Activated CD4-positive, alpha-beta T cell treated with anti-CD3 and anti-CD28 coated beads, Interleukin-2, amount 50 U/mL, for 24 hours (primary cell): ENCODE data around the gene TWSG1.
A peak's percentile ranks its signal among the peaks of the same experiment; 100 is the strongest.

ENCODE experiments used
- DNase-seq, 2 donors: peaks; one replicate each; pipeline ENCODE4 v3.0.0-alpha.2; 2020; ENCODE audit warnings: low read depth in 1 of 2, low spot score in 1 of 2

TWSG1 gene

DNA sequence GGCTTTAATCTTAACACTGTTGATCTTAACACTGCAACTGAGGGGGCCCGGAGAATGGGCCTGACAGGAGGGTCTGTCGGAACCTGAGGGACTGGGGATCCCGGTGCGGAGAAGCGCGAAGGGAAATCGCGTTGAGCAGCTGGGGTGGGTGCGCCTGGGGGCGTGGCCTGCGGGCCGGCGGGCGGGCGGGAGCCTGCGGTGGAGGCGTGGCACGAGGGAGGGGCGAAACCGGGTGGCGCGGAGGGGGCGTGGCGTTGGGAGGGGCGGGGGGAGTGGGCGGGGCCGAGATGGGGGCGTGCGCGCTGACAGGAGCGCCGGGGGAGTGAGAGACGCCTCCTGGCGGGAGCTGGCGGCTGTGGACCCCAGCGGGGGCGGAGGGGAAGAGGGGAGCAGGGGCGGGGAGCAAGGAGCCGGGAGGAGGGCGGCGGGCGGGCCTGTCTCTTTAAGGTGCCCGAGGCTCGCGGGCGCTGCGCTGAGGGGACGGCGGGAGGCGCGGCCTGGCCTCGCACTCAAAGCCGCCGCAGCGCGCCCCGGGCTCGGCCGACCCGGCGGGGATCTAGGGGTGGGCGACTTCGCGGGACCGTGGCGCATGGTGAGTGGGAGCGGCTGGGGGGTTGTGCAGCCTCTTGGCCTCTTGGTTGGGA, at the start of gene TWSG1:
TSS of gene TWSG1 (plus strand) at position 445 of the 644 bp plus-strand sequence. CDS start 2,457 bp downstream, outside the sequence.
- peak; percentile 82 to 85 for DNase-seq

DNA sequence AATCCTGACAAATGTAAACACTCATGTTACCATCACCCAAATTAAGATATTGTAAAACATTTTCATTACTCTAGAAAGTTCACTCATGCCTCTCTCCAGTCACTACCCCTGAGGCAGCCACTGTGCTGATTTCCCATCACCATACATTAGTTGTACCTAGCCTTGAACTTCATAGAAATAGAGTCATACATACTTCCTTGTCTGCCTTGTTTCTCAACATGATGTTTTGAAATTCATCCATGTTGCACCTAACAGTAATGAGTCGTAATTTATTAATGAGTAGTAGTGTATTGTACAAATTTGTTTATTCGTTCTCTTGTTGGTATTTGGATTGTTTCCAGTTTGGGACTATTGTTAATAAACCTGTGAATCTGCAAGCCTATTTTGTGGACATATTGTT, 49.0 kb upstream of the TWSG1 start:
- DNase-seq, result no peak

DNA sequence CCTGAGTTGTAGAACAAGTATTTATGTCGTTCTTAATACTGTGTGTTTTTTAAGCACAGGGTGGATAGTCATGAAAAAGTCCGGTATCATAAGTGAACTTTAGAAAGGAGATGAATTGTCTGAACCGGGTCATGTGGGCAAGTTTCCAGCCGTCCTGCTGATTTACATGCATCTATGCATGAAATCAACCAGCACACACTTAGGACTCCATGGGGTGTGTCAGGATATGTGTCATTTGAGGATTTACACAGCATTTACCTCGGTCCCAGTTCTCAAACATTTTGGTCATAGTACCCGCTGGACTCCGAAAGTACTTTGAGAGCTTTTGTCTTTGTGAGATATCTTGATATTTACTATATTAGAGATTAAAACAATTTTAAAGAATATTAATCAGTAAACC, 47.5 kb upstream of the TWSG1 start:
- DNase-seq, result no peak

DNA sequence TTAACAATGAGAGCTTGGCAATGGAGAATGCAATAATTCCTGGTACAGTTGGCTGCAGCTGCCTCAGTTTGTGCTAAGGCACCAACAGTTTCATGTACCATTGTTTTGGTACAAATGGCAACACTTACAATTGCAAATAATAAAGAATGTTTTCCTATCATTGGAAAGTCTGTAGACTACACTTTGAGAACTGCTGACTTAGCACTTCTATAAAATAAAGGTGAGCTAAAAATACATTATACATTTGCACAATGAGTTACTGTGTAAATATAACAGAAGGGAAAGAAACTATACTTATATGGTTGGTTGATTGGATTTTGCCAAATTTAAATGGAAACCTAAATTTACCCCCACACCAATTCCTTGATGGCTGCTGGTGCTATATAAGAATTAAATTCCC, 44.9 kb upstream of the TWSG1 start:
- DNase-seq, result no peak

DNA sequence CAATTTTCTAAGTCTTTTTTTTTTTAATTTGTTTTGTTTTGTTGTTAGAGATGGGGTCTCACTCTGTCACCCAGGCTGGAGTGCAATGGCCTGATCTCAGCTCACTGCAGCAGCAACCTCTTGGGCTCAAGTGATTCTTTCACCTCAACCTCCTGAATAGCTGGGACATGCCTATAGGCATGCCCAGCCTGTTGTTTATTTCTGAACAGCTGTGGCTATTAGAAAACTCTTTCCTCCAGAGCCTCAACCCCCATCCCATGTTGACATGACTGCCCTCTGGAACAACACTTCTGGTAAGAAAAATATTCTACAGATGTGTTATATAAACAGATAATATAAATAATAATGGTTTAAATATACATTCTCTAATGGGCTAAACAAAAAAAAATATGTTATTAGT, 44.4 kb upstream of the TWSG1 start:
- no peak for DNase-seq

DNA sequence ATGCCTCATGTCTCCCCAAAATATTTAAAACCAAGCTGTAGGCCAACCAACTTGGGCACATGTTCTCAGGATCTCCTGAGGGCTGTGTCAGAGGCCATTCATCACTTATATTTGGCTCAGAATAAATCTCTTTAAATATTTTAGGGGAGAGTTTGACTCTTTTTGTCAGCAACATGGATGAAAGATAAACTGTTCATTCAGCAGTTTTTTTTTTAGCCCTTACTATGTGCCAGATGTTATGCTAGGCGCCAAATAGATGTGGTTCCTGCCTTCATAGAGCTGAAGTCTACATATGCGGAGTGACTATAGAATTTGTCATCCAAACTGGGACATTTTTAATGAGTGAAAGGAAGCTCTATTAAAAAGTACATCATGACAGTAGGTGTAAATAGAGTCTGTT, 42.5 kb upstream of the TWSG1 start:
- DNase-seq, result no peak

DNA sequence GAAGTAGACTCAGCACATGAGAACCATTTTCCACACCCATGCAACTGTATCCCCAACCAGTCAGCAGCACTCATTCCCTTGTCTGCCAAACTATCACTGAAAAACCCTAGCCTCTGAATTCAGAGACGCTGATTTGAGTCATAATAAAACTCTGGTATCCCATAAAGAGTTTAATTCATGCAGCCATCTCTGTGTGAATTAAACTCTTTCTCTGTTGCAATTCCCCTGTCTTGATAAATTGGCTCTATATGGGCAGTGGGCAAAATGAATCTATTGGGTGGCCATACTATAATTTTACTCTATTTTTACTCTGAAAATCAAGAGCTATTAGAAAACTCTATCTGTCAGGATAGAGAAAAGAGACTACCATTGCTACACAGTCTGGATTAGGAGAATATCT, 40.6 kb upstream of the TWSG1 start:
- no peak for DNase-seq

DNA sequence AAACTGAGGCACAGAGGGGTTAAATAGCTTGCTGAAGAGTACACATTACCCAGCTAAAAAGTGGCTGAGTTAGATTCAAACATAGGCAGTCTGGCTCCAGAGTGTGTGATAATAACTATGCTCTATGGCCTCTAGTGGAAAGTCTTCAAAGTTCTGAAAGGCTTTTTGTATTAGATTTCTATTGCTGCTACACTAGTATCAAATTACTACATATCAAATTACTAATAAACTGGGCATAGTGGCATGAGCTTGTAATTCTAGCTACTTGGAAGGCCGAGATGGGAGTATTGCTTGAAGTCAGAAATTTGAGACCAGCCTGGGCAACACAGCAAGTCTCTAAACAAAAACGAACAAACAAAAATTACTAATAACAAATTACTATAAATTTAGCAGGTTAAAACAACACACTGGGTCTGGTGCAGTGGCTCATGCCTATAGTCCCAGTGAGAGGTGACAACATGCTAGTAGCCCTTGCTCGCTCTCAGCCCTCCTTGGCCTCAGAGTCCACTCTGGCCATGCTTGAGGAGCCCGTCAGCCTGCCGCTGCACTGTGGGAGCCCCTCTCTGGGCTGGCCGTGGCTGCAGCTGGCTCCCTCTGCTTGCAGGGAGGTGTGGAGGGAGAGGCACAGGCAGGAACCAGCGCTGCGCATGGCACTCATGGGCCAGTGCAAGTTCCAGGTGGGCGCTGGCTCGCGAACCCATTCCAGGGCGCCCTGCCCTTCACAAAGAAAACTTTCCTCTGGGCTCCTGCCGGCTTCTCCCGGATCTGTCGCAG, 38.2 kb upstream of the TWSG1 start:
- no peak for DNase-seq

DNA sequence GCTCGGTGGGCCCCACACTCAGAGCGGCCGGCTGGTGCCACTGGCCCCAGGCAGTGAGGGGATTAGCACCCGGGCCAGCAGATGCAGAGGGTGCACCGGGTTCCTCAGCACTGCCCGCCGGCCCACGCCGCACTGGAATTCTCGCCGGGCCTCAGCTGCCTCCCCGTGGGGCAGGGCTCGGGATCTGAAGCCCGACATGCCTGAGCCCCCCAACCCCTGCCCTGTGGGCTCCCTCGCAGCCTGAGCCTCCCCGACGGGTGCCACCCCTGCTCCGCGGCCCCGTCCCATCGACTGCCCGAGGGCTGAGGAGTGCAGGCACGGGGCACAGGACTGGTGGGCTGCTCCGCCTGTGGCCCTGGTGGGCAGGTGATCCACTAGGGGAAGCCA, 37.6 kb upstream of the TWSG1 start:
- DNase-seq, result no peak

DNA sequence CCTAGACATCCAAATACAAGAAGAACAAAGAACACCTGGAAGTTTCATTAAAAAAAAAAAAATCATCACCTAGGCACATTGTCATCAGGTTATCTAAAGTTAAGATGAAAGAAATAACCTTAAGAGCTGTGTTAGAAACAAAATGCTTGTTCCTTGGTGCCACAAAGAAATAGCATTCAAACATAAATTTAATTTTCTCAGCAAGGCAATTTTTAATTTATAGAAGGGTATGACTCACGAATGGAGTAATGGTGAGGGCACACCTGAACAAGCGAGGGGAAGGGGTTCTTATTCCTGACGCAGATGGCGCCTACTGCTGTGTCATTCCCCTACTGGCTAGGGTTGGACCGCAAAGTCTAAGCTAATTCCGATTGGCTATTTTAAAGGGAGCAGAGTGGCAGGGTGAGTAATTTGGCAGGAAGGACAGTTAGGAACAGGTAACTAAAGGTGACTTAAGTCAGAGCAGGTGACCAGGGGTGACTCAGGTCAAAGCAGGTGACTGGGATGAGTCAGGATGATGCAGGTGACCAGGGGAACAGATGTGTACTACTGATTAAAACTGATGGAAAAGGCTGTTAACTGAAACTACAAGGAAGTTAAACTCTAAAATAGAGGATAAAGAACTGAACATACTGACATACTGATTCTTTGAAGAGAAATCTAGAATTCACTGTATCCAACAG, 30.0 kb upstream of the TWSG1 start:
- DNase-seq, result no peak

DNA sequence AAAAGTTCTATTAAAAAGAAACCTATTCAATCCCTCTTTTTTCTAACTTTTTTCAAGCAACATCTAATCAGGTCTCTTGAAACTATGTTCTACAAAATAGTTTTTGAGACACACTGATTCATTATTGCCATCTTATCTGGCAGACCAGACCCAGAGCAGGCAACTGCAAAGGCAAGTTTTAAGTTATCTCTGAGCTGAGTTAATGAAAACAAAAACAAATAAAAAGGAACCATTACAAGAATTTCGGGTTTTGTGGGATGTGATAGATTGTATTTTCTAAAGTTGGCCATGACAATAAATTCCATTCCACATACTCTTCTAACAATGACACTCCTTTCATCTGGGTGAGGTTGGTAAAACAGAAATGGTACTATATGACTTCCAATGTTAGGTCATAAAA, 15.2 kb upstream of the TWSG1 start:
- no peak for DNase-seq

DNA sequence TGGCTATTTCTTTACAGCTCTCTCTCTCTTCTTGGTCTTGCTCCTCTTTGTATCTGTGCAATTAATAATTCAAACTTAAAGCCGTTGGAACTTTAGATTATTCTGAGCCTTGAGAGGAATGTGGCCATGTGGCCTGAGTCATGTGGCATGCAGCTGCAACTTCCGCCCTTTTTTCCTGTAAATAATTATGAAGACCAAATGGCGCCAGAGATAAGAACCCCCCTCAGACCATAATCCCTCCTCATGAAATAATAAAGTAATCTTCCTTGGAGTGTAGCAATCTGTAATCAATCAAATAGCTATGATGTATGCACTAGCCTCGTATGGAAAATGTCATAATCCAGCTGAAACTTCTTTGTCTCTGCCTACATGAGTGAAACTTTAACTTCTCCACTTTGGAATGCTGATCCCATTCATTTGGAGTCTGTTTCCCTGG, 13.5 kb upstream of the TWSG1 start:
- DNase-seq, result no peak

DNA sequence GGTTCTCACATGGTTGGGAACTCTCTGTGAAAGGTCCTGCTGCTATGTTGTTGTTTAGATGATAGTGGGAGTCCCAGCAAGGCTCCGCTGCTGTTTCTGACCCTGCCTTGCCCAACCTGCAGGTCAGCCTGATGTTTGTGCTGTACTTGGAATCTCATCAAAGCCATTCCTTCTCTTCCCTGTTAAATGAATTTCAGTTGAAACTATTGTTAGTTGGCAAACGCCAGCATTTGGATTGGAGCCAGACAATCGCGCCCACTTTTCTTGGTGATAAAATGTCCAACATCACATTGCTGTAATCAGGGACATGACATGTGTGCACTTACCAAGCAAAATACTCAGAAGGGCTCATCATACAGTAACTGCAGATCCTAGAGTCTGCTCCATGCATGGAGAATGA, 12.8 kb upstream of the TWSG1 start:
- DNase-seq, result no peak

DNA sequence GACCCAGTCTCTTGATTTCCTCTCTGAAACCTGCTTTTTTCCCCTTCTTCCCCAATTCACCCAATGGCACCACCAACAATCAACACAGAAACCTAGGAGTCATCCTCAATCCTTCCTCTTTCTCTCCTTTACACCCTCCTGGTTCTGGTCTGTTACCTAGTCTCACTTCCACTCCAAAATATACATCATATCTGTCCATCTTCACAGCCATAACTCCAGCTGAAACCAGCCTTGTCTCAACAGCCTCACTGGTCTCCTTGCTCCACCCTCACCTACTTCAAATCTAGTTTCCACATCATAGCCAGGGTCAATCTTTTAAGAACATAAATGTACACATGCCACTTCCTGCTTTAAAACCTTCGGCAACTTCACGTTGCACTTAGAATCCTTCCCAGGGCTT, 11.8 kb upstream of the TWSG1 start:
- no peak for DNase-seq

DNA sequence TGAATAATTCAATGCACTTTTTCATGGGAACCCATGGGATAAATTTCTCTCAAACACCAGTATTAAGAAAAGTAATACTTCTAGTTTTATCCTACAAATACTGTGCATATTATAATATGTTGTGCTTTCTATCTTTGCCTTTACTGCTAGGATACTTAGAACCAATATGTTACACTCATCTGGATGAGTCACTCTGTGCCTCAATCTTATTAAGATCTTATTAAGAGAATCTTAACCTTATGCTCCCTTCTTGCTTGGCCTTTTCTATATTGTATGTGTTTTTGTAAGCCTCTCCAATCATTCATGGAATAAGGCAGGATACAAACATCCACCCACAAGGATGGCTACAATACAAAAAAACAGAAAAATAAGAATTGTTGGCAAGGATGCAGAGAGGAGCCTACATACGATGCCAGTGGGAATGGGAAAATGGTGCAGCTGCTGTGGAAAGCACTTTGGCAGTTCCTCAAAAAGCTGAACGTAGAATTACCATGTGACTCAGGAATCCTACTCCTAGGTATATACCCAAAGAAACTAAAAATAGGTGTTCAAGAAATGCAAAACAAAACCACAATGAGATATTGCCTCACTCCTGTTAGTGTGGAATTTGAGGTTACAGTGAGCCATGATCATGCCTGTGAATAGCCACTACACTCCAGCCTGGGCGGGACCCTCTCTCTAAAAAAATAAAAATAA, 10.7 kb upstream of the TWSG1 start:
- no peak for DNase-seq

DNA sequence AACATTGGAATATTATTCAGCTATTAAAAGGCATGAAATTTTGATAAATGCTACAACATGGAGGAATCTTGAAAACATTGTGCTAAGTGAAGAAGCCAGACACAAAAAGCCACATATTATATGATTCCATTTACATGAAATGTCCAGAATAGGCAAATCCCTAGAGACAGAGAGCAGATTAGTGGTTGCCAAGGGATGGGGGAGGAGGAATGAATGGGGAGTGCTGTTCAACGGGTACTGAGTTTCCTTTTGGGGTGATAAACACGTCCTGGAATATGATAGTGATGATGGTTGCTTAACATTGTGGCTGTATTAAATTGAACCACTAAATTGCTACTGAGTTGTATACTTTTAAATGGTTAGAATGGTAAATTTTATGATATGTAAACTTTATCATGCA, 8.9 kb upstream of the TWSG1 start:
- DNase-seq, result no peak

DNA sequence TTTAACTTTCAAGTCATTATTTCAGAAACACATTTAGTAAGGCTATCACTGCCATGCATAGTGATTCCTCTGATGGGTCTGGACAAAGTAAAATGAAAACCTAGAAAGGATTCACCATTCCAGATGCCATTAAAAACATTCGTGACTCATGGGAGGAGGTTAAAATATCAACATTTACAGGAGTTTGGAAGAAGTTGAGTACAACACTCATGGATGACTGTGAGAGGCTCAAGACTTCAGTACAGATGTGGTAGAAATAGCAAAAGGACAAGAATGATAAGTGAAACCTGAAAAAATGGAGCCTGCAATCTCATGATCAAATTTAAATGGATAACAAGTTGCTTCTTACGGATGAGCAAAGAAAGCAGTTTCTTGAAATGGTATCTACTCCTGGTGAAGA, 5.8 kb upstream of the TWSG1 start:
- DNase-seq, result no peak

DNA sequence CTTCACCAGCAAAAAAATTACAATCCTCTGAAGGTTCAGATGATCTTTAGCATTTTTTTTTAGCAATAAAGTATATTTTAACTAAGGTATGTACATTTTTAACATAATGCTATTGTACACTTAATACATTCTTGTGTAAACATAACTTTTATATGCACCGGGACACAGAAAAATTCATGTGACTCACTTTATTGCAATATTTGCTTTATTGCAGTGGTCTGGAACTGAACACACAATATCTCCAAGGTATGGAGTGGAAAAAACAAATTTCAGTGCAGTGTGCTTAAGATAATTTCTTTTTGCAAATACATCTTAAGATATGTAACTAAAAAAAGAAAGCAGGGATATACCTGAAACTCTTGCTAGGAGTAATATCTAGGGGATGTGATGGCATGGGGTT, 5.1 kb upstream of the TWSG1 start:
- DNase-seq, result no peak

DNA sequence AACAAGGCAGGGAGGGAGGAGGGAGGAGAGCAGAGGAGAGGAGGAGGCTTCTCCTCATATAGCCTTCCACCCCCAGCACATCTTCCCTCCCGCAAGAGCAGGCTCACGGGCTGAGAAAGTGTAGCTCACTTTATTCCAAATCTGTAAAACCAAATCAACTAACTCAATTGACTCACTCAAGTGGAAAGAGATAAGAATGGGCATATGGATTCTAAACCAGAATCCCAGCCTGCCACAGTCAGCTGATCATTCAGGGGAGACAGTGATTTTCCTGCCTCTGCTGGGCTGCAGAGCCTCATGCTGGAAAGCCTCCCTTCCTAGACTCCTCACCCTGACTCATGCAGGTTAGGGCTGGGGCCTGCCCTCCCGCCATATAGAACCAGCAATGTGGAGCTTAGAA, 4.2 kb upstream of the TWSG1 start:
- DNase-seq, result no peak

DNA sequence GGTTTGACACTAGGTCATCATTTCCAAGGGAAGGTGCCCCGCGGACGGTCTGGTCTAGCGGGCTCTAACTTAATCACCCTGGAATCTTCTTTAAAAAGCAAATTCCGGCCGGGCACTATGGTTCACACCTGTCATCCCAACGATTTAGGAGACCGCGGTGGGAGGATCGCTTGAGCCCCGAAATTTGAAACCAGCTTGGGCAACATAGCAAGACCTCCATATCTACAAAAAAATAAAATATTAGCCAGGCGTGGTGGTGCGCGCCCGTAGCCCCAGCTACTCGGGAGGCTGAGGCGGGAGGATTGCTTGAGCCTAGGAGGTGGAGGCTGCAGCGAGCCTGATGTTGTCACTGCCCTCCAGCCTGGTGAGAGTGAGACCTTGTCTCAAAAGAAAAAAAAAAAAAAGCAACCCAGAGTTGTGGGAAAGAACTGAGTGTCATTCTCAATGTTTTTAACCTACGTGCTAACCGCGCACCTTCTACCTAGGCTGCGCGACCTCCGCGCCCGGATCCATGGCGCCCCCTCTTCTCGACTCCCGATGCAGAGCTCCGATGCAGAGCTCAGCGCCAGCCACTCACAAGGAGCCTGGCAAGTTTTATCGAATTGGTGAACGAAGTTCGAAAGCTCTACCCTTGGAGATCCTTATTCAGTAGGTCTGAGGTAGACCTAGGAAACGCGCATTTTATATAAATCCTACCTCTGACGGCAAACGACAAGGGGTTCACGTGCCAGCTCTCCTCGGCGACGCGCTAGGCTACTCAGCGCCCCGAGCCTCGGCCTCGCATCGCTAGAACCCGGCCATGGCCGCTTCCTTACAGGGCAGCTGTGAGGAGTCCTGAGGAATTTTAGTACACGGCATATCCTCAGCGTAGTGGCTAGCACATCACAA, 888 bp upstream of the TWSG1 start:
- DNase-seq, result no peak
